H9 (cell line): ENCODE data around the gene NRG3. TPM values are rescaled to one million over a fixed set of nuclear protein-coding genes. Genes with fewer than 3 reads are reported as not detected.

ENCODE experiments used
- DNase-seq: peaks from one replicate; pipeline ENCODE4 v3.0.0-alpha.2; 2017
- H2AFZ ChIP-seq: one replicate; pipeline ENCODE4 v1.6.1; 2013; ENCODE audit warnings: mild to moderate bottlenecking, low read length, control low read depth, moderate library complexity
- H2AK5ac ChIP-seq: 2 replicates; pipeline ENCODE4 v1.6.1; 2013; ENCODE audit warnings: low read length, control low read depth, mixed read lengths; ENCODE audit not compliant: insufficient read length
- H2BK120ac ChIP-seq: one replicate; pipeline ENCODE4 v1.6.1; 2013; ENCODE audit warnings: low read depth, mild to moderate bottlenecking, low read length, control low read depth, inconsistent platforms; ENCODE audit not compliant: poor library complexity, severe bottlenecking
- H2BK12ac ChIP-seq: 2 replicates; pipeline ENCODE4 v1.6.1; 2013; ENCODE audit warnings: low read length, control low read depth, mixed read lengths, low read depth; ENCODE audit not compliant: insufficient read length
- H2BK15ac ChIP-seq: 2 replicates; pipeline ENCODE4 v1.6.1; 2013; ENCODE audit warnings: low read depth, low read length, control low read depth
- H2BK20ac ChIP-seq: one replicate; pipeline ENCODE4 v1.6.1; 2013; ENCODE audit warnings: low read depth, mild to moderate bottlenecking, low read length, control low read depth, inconsistent platforms; ENCODE audit not compliant: poor library complexity, severe bottlenecking
- H2BK5ac ChIP-seq: 2 replicates; pipeline ENCODE4 v1.6.1; 2013; ENCODE audit warnings: low read length, control low read depth, mixed read lengths; ENCODE audit not compliant: insufficient read length
- H3K14ac ChIP-seq: 2 replicates; pipeline ENCODE4 v1.6.1; 2013; ENCODE audit warnings: low read length, control low read depth; ENCODE audit not compliant: insufficient read depth
- H3K18ac ChIP-seq: 2 replicates; pipeline ENCODE4 v1.6.1; 2013; ENCODE audit warnings: low read depth, mild to moderate bottlenecking, mixed read lengths, low read length, control low read depth; ENCODE audit not compliant: insufficient read length
- H3K23ac ChIP-seq: 2 replicates; pipeline ENCODE4 v1.6.1; 2013; ENCODE audit warnings: low read length, control low read depth, mixed read lengths, low read depth; ENCODE audit not compliant: insufficient read length
- H3K23me2 ChIP-seq: 2 replicates; pipeline ENCODE4 v1.6.1; 2013; ENCODE audit warnings: low read depth, mild to moderate bottlenecking, mixed read lengths, low read length, control low read depth; ENCODE audit not compliant: insufficient read length, poor library complexity, severe bottlenecking
- H3K27ac ChIP-seq: 2 replicates; pipeline ENCODE4 v1.5.1; 2013; ENCODE audit warnings: low read length, control low read depth, mixed read lengths, low read depth; ENCODE audit not compliant: insufficient read length
- H3K27me3 ChIP-seq: 2 replicates; pipeline ENCODE4 v1.6.1; 2013; ENCODE audit warnings: low read length, control low read depth, inconsistent platforms; ENCODE audit not compliant: insufficient read depth
- H3K4ac ChIP-seq: 2 replicates; pipeline ENCODE4 v1.6.1; 2013; ENCODE audit warnings: low read depth, mild to moderate bottlenecking, control low read depth, inconsistent platforms, low read length, moderate library complexity
- H3K4me1 ChIP-seq: 2 replicates; pipeline ENCODE4 v1.6.1; 2013; ENCODE audit warnings: low read length, control low read depth, inconsistent platforms; ENCODE audit not compliant: insufficient read depth
- H3K4me2 ChIP-seq: 2 replicates; pipeline ENCODE4 v1.6.1; 2013; ENCODE audit warnings: low read length, control low read depth, mixed read lengths; ENCODE audit not compliant: insufficient read length, insufficient read depth
- H3K56ac ChIP-seq: 2 replicates; pipeline ENCODE4 v1.6.1; 2013; ENCODE audit warnings: low read depth, mild to moderate bottlenecking, mixed read lengths, low read length, control low read depth; ENCODE audit not compliant: insufficient read length
- H3K79me1 ChIP-seq: 2 replicates; pipeline ENCODE4 v1.6.1; 2013; ENCODE audit warnings: low read depth, mild to moderate bottlenecking, moderate library complexity, low read length, control low read depth, inconsistent platforms; ENCODE audit not compliant: insufficient read depth, poor library complexity, severe bottlenecking
- H3K79me2 ChIP-seq: 2 replicates; pipeline ENCODE4 v1.6.1; 2013; ENCODE audit warnings: low read length, control low read depth, inconsistent platforms; ENCODE audit not compliant: insufficient read depth
- H3K9ac ChIP-seq: 2 replicates; pipeline ENCODE4 v1.6.1; 2013; ENCODE audit warnings: low read length, control low read depth, mixed read lengths; ENCODE audit not compliant: insufficient read length; ENCODE audit errors: extremely low read depth
- H3K9me3 ChIP-seq: one replicate; pipeline ENCODE4 v1.6.1; 2013; ENCODE audit warnings: low read depth, low read length, inconsistent platforms; ENCODE audit not compliant: control insufficient read depth
- H3T11ph ChIP-seq: one replicate; pipeline ENCODE4 v1.6.1; 2013; ENCODE audit warnings: mild to moderate bottlenecking, low read length, control low read depth, inconsistent platforms
- H4K20me1 ChIP-seq: one replicate; pipeline ENCODE4 v1.6.1; 2013; ENCODE audit not compliant: control insufficient read depth, insufficient read length, insufficient read depth
- H4K5ac ChIP-seq: 2 replicates; pipeline ENCODE4 v1.6.1; 2013; ENCODE audit warnings: low read depth, mild to moderate bottlenecking, mixed read lengths, low read length, control low read depth; ENCODE audit not compliant: insufficient read length
- H4K8ac ChIP-seq: replicated peaks from 2 replicates; pipeline ENCODE4 v1.6.1; 2013; ENCODE audit warnings: low read length, control low read depth, mixed read lengths, low read depth; ENCODE audit not compliant: insufficient read length
- H4K91ac ChIP-seq: 2 replicates; pipeline ENCODE4 v1.6.1; 2013; ENCODE audit warnings: low read depth, mild to moderate bottlenecking, moderate library complexity, mixed read lengths, low read length, control low read depth; ENCODE audit not compliant: insufficient read length
- H3K27ac Mint-ChIP-seq, 3 experiments: 2 replicates in 2 of 3; 3 replicates in 1 of 3; pipeline ENCODE4 v1.8.0; 2020 to 2021; ENCODE audit warnings: mixed read lengths in 3 of 3, mild to moderate bottlenecking in 1 of 3, moderate library complexity in 1 of 3
- H3K27me3 Mint-ChIP-seq: 2 replicates; pipeline ENCODE4 v1.8.0; 2021; ENCODE audit warnings: low read depth, mild to moderate bottlenecking, moderate library complexity, mixed read lengths
- H3K36me3 Mint-ChIP-seq, 3 experiments: 2 replicates in 2 of 3; 3 replicates in 1 of 3; pipeline ENCODE4 v1.8.0; 2020 to 2021; ENCODE audit warnings: low read depth in 3 of 3, mixed read lengths in 3 of 3; ENCODE audit not compliant: insufficient read depth in 1 of 3
- H3K4me1 Mint-ChIP-seq, 2 experiments: 2 replicates each; pipeline ENCODE4 v1.8.0; 2020; ENCODE audit warnings: mixed read lengths in 2 of 2
- H3K4me3 Mint-ChIP-seq, 2 experiments: 2 replicates in 1 of 2; 3 replicates in 1 of 2; pipeline ENCODE4 v1.8.0; 2020 to 2021; ENCODE audit warnings: mild to moderate bottlenecking in 2 of 2, mixed read lengths in 2 of 2, moderate library complexity in 1 of 2
- H3K9me3 Mint-ChIP-seq, 2 experiments: 2 replicates in 1 of 2; 3 replicates in 1 of 2; pipeline ENCODE4 v1.8.0; 2020; ENCODE audit warnings: mild to moderate bottlenecking in 2 of 2, mixed read lengths in 2 of 2, moderate library complexity in 1 of 2
- WGBS: extraction: QIAGEN DNeasy Blood & Tissue Kit; methylation state at CpG from one replicate; pipeline ENCODE4 v1.1.7; 2013; ENCODE audit warnings: missing lambda C conversion rate, low lambda C conversion rate, mixed read lengths; ENCODE audit not compliant: insufficient read length; ENCODE audit errors: extremely low coverage; 5-methylcytosine and 5-hydroxymethylcytosine counted together
- total RNA-seq: library from RNA; stranded (reverse); gene quantifications from 2 replicates; pipeline ENCODE4 v1.2.1, GENCODE V29; 2021
- TF ChIP-seq, protein P1 (sequence below): fragments of 200-600 bp; sonication (generic); conservative IDR thresholded peaks from 3 replicates; pipeline ENCODE4 v1.8.0; 2021; ENCODE audit warnings: antibody characterized with exemption, mild to moderate bottlenecking

The NRG3 gene
- total RNA-seq, 1 experiment from 2014 or later: 1.6 TPM

DNA sequence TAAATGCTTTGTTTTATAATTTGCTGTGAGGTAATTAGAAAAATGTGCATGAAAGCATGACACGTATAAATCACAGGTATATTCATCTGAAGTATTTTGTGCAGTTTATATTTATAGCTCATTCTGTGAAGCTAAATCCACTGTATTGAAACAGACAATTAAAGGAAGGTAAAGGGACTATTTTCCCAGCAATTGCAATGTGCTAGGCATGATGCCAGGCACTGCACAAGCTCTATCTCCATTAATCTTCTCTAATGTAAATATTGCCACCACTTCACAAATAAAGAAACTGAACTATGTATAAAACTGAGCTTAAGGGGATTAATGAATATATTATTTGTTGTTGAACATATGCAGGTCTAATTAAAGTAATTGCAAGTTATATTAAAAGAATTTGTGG lies 1012.5 kb downstream of the NRG3 start:
- no peak overlapping the region for H4K5ac ChIP-seq
- Mint-ChIP-seq H3K4me3 (no peak overlapping the region), H3K9me3 (no peaks in the 10 kb centered on the region), H3K4me1 (peaks cover 15 to 17% of the 10 kb centered on the region in 2 experiments), H3K27me3 (no peaks in the 10 kb centered on the region), H3K36me3 (no peaks in the 10 kb centered on the region), H3K27ac (no peak overlapping the region)
- no peaks in the 10 kb centered on the region for H3K27me3 ChIP-seq
- WGBS: no CpG with 5 or more reads among the region's 1 CpG
- no peak overlapping the region for H3K56ac ChIP-seq
- no peaks in the 10 kb centered on the region for H3K79me2 ChIP-seq
- TF ChIP-seq, protein P1, sequence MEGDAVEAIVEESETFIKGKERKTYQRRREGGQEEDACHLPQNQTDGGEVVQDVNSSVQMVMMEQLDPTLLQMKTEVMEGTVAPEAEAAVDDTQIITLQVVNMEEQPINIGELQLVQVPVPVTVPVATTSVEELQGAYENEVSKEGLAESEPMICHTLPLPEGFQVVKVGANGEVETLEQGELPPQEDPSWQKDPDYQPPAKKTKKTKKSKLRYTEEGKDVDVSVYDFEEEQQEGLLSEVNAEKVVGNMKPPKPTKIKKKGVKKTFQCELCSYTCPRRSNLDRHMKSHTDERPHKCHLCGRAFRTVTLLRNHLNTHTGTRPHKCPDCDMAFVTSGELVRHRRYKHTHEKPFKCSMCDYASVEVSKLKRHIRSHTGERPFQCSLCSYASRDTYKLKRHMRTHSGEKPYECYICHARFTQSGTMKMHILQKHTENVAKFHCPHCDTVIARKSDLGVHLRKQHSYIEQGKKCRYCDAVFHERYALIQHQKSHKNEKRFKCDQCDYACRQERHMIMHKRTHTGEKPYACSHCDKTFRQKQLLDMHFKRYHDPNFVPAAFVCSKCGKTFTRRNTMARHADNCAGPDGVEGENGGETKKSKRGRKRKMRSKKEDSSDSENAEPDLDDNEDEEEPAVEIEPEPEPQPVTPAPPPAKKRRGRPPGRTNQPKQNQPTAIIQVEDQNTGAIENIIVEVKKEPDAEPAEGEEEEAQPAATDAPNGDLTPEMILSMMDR: no peak
- no peak overlapping the region for H2BK120ac ChIP-seq
- H3K9me3 ChIP-seq: no peaks in the 10 kb centered on the region
- no peak overlapping the region for H2BK5ac ChIP-seq
- H4K91ac ChIP-seq: no peak overlapping the region
- no peak overlapping the region for H3T11ph ChIP-seq
- no peak overlapping the region for H4K8ac ChIP-seq
- no peak overlapping the region for H2BK12ac ChIP-seq
- no peak overlapping the region for H3K18ac ChIP-seq
- H3K4me2 ChIP-seq: no peak overlapping the region
- H2BK20ac ChIP-seq: no peak overlapping the region
- no peak overlapping the region for H2AK5ac ChIP-seq
- H3K4ac ChIP-seq: no peak overlapping the region
- no peak overlapping the region for H3K27ac ChIP-seq
- H3K14ac ChIP-seq: no peak overlapping the region
- no peak overlapping the region for H2BK15ac ChIP-seq
- H2AFZ ChIP-seq: no peak overlapping the region
- no peaks in the 10 kb centered on the region for H3K79me1 ChIP-seq
- no peak for DNase-seq
- no peaks in the 10 kb centered on the region for H3K4me1 ChIP-seq
- H3K23ac ChIP-seq: no peak overlapping the region
- H3K9ac ChIP-seq: no peak overlapping the region
- H3K23me2 ChIP-seq: no peaks in the 10 kb centered on the region
- H4K20me1 ChIP-seq: no peaks in the 10 kb centered on the region
